Measurements from ENCODE around the gene WDR88.

WDR88 gene

GRCh38 chr19:33150852-33151518 is 19.1 kb downstream of the WDR88 start:
- no peak for TF ChIP-seq CTCF (IDR thresholded peaks at IDR 0.05)

- no peak for TF ChIP-seq CTCF (IDR thresholded peaks at IDR 0.05)
Measured at GRCh38 chr19:33152176-33152575, 20.3 kb downstream of the WDR88 start.

- no peak for TF ChIP-seq CTCF (IDR thresholded peaks at IDR 0.05)
Measured at GRCh38 chr19:33156334-33156733, 24.4 kb downstream of the WDR88 start.

GRCh38 chr19:33157906-33158305 is 26.0 kb downstream of the WDR88 start:
- TF ChIP-seq CTCF (IDR thresholded peaks at IDR 0.05) = no peak

GRCh38 chr19:33158365-33158764 is 26.5 kb downstream of the WDR88 start:
- TF ChIP-seq CTCF (IDR thresholded peaks at IDR 0.05) = no peak

- TF ChIP-seq CTCF (IDR thresholded peaks at IDR 0.05) = no peak
Measured at GRCh38 chr19:33159149-33159548, 27.2 kb downstream of the WDR88 start.

GRCh38 chr19:33159893-33160292 is 28.0 kb downstream of the WDR88 start:
- no peak for TF ChIP-seq CTCF (IDR thresholded peaks at IDR 0.05)

GRCh38 chr19:33161201-33161600 is 29.3 kb downstream of the WDR88 start:
- no peak for TF ChIP-seq CTCF (IDR thresholded peaks at IDR 0.05)

Data from LNCAP (cell line).